Fibroblast of villous mesenchyme (primary cell): ENCODE results near the gene ADGRA3. TPM values are rescaled to one million over a fixed set of nuclear protein-coding genes. Genes with fewer than 3 reads are reported as not detected.
"Not testable (repeated sequence)": the region's sequence is repeated elsewhere in the genome, so short reads cannot be mapped to it uniquely, and the experiment has no call there.

Experiments used
- DNase-seq: peaks from one replicate; pipeline ENCODE4 v3.0.0-alpha.2; 2010; ENCODE audit warnings: low read depth
- H3K4me3 ChIP-seq: 2 replicates; pipeline ENCODE4 v1.5.1; 2011; ENCODE audit warnings: low read depth, mild to moderate bottlenecking, low read length
- total RNA-seq: library from RNA; depleted of rRNA; stranded (reverse); fragments of >200 nt; gene quantifications from 2 replicates; pipeline ENCODE4 v1.2.3, GENCODE V29; 2012
- TF ChIP-seq, protein P1 (sequence below): IDR thresholded peaks from 2 replicates; pipeline ENCODE4 v1.5.1; 2012; ENCODE audit warnings: low read depth, mild to moderate bottlenecking, low read length; ENCODE audit not compliant: insufficient read depth

Gene ADGRA3
- total RNA-seq, 1 donor = 25.9 TPM

DNA sequence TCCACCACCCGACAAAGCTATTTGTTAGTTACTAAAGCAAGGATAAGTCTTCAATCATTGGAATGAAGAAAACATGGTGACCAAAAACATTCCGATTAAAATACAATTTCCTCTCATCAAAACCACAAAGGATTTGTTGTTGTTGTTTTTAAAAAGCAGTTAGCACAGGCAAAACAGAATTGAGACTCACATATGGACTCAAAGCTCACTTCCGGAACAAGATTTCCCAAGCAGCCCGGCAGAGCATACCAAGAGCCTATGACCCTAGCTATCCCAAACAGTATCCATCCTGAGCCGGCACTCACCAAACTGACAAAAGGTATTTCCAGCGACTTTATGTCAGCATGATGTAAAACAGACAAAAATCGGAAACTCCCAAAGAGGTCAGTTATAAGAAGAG is 39.9 kb downstream of the ADGRA3 start:
- no peak overlapping the region for H3K4me3 ChIP-seq
- TF ChIP-seq, protein P1, sequence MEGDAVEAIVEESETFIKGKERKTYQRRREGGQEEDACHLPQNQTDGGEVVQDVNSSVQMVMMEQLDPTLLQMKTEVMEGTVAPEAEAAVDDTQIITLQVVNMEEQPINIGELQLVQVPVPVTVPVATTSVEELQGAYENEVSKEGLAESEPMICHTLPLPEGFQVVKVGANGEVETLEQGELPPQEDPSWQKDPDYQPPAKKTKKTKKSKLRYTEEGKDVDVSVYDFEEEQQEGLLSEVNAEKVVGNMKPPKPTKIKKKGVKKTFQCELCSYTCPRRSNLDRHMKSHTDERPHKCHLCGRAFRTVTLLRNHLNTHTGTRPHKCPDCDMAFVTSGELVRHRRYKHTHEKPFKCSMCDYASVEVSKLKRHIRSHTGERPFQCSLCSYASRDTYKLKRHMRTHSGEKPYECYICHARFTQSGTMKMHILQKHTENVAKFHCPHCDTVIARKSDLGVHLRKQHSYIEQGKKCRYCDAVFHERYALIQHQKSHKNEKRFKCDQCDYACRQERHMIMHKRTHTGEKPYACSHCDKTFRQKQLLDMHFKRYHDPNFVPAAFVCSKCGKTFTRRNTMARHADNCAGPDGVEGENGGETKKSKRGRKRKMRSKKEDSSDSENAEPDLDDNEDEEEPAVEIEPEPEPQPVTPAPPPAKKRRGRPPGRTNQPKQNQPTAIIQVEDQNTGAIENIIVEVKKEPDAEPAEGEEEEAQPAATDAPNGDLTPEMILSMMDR = no peak
- peak; percentile 61 for DNase-seq

DNA sequence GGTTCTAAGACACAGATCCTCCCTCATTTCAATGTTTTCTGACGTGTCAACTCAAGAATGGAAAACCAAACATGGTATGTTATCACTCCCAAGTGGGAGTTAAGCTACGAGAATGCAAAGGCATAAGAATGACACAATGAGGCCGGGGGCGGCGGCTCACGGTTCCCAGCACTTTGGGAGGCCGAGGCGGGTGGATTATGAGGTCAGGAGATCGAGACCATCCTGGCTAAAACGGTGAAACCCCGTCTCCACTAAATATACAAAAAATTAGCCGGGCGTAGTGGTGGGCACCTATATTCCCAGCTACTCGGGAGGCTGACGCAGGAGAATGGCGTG is 40.6 kb downstream of the ADGRA3 start:
- H3K4me3 ChIP-seq, DNase-seq: not testable (repeated sequence)

DNA sequence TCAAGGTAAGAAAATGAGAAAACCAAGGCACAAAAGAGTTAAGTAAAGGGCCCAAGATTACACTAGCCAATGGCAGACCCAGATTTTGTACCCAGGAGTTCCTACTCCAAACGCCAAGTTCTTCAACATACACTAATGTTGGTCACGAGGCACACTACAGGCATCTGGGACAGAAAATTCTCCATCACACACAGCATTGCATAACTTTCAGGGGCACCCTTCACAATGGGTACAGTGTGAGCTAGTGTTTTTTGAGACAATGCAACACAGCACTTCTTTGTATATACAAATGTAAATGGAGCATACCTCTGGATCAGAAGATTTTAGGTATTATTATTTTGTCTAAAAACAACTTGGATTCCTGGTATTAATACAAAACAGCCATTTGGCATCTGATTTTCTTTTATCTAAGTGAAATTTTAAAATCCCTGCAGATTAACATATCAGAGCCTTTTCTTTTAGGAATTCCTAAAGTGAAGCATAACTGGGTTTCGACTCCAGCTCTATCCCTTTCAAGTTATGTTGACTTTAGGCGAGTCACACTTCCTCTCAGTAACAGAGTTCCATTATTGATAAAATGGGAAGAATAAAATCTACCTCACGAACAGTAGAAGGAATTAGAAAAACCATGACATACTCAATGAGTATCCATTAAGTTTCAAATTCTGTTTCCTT is 41.1 kb downstream of the ADGRA3 start:
- TF ChIP-seq, protein P1 = no peak
- no peak for DNase-seq
- H3K4me3 ChIP-seq = no peak overlapping the region

DNA sequence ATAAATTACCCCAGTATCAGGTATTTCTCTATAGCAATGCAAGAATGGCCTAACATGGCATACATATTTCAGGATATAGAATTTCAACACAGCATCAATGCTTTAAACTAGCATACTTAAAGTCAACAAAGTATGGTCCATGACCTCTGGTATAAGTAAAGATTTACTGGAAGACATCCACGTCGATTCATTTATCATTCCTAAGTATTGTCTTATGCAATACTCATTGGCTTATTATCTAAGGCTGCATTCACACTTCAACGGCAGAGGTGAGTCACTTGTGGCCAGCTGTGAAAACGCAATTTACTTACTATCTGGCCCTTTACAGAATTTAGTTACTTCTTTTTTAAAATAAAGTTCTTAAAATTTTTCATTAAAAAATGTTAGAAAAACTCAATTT is 42.6 kb downstream of the ADGRA3 start:
- peak; percentile 85 for DNase-seq
- no peak overlapping the region for H3K4me3 ChIP-seq
- TF ChIP-seq, protein P1 = no peak

DNA sequence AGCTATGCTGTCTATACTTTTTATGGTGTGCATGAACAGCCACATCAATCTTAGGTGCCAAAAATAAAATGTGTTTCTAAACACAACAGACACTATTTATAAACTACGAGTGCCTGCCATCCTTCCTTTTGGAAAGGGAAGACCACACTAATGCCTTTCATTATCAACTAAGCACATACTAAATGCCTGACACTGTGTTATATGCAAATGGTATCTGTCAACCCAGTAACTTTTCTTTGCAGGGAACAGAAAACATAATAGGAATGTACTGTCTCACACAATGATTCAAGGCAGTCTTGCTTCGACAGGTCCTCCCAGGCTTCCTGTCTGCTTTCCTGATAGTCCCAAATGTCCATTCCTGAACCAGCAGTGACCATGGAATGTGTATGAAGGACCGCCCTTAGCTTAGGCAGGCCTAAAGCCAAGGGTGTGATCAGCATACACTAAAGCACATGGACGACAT is 43.8 kb downstream of the ADGRA3 start:
- TF ChIP-seq, protein P1 = no peak
- DNase-seq = no peak
- no peak overlapping the region for H3K4me3 ChIP-seq

DNA sequence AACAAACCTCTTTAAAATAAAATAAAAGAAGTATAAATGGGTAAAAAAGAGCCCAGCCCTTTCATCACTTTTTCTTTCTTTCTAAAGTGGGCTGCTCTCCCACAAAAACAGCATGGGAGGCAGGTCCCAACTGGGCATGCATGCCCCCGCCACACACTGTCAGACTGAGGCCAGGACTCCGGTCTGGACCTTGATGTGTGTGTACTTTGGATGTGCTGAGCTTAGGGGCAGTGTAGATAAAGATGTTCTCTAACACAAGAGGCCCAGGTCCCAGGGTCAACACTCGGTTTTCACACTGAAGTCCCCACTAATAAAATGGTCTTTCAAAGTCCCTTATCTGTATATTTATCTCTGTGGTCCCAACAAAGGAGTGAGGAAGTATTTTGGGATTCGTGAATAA is 44.4 kb downstream of the ADGRA3 start:
- TF ChIP-seq, protein P1 = no peak
- DNase-seq = no peak
- no peak overlapping the region for H3K4me3 ChIP-seq

DNA sequence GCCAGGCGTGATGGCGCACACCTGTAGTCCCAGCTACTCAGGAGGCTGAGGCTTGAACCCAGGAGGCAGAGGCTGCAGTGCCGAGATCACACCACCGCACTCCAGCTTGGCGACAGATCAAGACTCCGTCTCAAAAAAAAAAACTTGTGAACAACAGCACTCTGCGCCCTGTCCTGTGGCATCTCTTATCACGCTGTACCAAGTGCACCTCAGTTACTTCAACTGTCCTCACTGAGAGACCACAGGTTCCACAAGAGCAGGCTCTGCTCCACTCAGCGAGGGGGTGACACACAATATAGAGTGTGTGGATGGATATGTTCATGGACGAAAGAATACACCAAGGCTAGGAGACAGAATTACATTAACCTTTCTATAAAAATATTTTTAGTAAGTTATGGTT is 49.3 kb downstream of the ADGRA3 start:
- H3K4me3 ChIP-seq = no peak overlapping the region
- no peak for DNase-seq
- TF ChIP-seq, protein P1 = no peak
